HG03442 (cell line): ENCODE data around the gene ABCD1.
"Not testable (repeated sequence)": the region's sequence is repeated elsewhere in the genome, so short reads cannot be mapped to it uniquely, and the experiment has no call there.

Experiments used
- ATAC-seq: cut with Tn5 transposase; IDR thresholded peaks from one replicate; pipeline ENCODE4 v1.9.1; 2021; ENCODE audit warnings: mild to moderate bottlenecking, moderate library complexity; ENCODE audit not compliant: unreplicated experiment

Gene ABCD1

DNA sequence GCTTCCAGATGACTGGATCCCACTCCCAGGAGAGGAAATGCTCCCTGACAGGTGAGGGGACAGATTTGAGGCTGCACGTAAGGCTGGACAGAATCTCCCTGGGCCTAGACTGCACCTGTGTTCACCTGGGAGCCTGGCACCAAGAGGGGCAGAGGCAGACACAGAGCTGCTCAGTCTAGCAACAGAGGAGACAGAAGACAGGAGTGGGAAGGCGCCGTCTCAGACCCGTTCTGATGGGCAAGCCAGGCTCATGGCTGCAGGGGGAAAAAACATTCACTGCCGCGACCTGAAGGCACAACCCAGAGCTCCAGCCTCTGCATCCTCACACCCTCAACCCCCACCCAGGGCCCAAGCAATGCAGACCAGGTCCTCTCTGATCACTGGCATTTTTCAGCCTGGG lies 17.2 kb upstream of the ABCD1 start:
- ATAC-seq: no peak

DNA sequence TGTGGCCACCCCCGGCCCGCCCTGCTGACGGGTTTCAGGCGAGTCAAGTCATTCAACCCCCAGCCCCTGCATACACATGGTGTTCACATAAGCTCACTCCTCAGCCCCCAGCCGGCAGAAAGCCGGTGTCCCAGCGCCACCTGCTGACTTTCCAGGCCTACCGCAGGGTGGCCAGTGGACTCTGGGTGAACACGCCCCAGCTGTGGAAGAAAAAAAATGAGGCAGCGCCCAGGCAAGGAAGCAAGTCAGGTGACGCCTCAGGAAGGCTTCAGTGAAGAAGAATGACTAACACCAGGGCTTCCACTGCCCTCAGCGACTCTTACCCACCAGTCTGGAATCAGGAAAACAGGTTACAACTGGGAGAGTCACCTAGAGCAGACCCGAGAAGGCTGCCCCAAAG lies 16.2 kb upstream of the ABCD1 start:
- no peak for ATAC-seq

DNA sequence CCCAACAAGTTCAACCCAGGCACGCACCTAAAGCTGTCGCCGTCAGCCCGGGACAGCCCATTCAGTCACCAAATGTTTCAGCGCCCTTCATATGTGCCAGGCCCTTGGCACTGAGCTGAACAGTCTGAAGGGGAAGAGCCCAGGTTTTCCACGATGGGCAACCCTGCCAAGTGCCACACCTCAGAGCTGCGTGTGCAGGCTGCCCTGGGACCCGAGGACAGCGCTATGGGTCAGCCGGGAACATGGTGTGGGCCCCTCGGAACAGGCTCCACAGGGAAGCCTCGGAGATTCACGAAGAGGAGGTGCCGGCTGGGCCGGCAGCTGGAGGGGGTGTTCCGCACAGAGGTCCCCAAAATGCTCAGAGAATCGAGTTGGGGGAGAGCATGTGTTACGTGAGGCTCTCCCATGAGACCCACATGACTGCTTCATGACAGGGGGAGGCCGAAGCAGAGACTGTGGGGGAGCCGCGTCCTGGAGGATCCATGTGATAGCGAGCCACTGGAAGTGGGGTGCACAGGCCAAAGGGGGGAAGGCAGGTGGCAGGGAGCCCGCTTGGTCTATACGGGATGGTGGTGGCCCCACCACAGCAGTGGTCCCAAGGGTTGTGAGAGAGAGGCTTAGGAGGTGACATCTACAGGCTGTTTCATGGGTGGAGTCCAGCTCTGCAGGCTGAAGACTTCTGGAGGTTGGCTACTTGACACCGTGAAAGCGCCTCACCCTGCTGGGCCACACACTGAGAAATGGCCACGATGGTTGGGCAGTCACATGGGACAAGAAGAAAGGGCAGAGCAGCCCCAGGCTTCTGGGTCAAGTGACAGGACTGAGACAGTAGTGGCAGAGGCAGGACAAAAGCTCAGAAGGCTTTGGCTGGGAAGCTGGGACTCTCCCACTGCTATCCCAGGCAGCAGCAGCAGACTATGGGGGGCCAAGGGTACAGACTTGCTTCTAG lies 14.7 kb upstream of the ABCD1 start:
- no peak for ATAC-seq

DNA sequence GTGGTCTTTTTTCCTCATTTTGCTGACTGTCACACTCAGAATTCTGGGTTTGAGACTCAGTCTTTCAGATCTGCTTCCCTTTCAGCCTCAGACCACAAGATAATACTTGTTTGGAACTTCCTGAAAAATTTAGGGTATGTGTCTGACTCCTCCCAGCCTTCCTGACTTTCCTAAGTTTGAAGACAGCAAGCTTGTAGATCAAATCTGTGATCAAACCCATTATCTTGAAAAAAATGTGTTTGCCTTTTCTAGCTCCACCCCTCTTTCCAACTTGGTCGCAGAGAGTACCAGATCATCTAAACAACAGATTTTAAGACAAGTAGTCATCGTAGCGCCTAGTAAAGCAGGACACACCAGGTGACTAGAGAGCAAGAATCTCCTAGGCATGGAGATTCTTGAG lies 10.4 kb upstream of the ABCD1 start:
- no peak for ATAC-seq

DNA sequence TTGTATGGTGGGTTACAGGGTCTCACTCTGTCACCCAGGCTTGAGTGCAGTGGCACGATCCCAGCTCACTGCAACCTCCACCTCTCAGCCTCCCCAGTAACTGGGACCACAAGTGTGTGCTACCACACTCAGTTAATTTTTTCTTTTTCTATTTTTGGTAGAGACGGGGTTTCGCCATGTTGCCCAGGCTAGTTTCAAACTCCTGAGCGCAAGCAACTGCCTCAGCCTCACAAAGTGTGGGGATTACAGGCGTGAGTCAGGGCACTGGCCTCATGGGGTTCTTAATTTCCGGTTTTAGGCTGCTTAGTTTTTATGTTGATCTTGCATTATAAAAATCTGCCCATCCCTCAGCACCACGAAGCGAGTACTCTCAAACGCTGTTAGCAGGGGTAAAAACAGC lies 7.2 kb upstream of the ABCD1 start:
- no peak for ATAC-seq

DNA sequence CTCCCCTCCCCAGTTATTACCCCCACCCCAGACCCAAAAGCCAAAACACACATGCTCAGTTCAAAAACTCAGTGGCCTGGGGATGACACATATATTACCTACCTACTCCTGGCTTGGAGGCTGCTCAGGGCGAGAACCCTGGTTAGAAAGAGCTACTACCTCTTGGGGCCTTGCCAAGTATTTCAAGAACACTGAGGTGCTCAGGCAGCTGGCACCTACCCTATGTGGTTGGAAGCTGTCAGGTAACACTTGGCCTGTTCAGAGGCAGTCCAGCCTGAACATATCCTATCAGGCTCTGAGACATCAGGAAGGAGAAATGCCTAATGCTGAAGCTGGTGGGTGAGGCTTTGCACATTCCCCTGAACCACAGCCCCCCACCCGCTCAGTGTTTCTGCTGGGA lies 5.4 kb upstream of the ABCD1 start:
- ATAC-seq: no peak

DNA sequence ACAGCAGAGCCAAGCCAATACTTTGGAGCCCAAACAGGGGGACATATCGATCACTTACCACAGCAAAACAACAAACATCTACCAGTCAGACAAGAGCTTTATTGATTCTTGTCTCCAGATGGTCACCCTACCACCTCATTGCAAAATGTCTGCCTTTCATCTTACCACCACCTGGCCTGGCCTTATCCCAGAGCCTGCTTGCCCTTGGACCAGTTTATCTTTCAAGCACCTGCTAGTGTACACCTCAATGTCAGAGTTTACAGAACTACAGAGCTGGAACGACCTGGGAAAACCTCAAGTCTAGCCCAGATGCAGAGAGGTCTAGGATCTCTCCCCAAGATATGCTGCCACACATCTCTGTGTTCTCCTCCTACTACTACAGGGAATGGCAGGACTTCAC lies 5.0 kb upstream of the ABCD1 start:
- no peak for ATAC-seq

DNA sequence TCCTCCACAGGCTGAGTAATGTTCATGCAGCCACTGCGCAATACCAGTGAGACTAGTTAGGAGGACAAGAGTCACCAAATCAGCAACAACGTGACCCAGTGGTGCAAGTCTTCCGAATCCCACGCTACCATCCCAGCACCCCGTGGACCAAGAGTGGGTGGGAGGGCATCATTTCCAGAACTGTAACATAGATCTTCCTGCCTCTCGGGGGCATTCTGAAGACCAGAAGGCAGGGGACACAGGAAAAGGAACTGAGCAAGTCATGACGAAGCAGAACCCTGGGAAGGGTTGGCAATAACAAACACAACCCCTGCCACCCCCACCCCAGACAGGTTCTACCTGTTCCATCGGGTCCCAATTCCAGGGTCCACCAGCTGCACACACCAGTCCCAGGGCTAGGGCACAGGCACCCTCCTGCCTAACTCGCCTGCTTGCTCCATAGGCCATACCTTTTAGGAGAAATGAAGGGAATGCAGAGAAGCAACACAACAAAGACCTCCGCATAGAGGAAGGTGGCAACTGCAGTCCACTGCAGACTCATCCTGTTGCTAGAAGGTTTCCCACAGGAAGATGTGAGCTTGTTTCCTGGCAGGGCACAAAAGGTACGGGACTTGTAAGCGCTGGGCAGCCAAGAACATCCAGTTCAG lies 1.8 kb upstream of the ABCD1 start:
- no peak for ATAC-seq

DNA sequence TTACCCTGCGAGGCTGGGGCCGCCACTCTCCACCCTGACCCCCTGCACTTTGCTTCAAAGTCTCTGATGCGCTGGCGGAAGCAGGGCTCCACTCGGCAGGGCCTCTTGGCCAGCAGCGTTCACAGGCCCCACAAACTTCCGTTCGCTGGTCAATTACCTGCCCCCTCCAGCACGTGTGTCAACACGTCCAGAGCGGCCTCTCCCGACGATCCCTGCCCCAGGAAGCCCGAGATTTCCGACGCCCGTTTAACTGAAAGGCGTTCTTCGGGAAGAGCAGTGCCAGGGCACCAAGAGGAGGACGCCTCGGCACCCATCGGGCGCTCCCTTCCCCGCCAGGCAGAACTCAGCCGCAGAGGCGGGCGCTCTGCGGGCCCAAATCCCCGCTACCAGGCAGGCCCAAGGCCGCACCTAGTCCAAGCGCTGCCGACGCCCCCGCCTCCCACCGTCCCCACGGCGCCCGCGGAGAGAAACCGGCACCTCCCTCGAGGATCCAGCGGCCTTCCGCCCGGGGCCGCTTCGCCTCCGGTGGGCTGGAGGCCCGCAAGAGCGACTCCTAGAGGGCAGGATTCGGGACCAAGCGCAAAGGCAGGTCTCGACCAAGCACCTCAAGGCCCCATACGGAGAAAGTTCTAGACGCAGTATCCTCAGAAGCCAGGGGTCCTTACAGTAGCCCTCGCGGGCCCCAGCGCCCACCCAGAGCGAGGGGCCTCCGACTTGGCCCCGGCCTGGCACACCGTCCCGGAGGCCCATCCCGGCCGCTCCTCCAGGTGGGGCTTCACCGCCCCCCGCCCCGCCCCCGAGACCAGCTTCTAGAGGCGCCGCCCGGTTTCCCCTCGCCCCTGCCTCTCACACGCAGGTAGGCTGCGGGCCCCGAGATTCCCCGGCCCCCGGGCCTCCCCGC lies 1.1 kb upstream of the ABCD1 start:
- peak; percentile 28 for ATAC-seq

DNA sequence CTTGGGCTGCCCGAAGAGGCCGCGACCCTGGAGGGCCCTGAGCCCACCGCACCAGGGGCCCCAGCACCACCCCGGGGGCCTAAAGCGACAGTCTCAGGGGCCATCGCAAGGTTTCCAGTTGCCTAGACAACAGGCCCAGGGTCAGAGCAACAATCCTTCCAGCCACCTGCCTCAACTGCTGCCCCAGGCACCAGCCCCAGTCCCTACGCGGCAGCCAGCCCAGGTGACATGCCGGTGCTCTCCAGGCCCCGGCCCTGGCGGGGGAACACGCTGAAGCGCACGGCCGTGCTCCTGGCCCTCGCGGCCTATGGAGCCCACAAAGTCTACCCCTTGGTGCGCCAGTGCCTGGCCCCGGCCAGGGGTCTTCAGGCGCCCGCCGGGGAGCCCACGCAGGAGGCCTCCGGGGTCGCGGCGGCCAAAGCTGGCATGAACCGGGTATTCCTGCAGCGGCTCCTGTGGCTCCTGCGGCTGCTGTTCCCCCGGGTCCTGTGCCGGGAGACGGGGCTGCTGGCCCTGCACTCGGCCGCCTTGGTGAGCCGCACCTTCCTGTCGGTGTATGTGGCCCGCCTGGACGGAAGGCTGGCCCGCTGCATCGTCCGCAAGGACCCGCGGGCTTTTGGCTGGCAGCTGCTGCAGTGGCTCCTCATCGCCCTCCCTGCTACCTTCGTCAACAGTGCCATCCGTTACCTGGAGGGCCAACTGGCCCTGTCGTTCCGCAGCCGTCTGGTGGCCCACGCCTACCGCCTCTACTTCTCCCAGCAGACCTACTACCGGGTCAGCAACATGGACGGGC lies 579 bp downstream of the ABCD1 start:
- ATAC-seq: no peak

DNA sequence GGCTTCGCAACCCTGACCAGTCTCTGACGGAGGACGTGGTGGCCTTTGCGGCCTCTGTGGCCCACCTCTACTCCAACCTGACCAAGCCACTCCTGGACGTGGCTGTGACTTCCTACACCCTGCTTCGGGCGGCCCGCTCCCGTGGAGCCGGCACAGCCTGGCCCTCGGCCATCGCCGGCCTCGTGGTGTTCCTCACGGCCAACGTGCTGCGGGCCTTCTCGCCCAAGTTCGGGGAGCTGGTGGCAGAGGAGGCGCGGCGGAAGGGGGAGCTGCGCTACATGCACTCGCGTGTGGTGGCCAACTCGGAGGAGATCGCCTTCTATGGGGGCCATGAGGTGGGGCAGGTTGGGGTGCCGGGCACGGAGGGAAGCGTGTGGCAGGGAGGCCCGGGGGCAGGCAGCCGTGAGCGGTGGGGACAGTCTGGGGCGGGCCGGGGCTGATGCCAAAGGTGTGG lies 1.2 kb downstream of the ABCD1 start:
- no peak for ATAC-seq

DNA sequence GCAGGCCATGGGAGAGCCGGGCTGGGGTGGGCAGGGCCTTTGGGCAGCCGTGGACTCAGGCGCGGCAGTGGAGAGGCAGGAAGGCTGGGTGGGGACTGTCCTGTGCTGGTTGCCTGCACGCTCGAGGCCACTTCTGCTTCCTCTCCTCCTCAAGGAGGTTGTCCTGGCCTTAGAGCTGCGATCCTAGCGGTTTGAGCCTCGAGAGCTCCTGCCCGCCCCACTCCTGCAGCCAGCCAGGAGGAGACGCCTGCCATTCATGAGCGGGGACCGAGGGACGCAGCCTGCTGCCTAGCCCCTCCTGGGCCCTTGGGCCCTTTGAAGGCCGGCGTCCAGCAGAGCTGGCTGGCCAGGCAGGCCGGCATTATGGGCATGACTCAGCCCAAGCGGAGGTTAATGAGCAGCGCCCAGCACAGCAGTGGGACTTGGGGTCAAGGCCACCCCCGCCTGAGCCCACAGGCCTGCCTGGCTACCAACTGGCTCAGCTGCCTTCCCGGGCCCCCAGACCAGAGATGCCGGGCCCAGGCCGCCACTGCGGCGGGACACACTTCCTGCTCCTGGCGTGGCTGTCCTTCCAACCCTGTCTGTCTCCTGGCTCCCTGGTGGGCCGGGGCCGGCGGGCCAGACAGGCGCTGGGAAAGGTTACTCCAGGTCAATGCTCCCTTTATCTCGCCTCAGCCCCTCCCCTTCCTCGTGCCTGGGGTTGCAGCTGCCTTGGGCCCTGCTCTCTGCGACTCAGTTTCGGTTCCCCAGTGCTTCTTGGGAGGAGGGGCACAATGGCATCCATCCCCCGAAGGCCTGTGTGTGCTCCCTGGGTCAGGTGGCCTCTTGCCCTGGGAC lies 1.8 kb downstream of the ABCD1 start:
- ATAC-seq: peak; percentile 47

DNA sequence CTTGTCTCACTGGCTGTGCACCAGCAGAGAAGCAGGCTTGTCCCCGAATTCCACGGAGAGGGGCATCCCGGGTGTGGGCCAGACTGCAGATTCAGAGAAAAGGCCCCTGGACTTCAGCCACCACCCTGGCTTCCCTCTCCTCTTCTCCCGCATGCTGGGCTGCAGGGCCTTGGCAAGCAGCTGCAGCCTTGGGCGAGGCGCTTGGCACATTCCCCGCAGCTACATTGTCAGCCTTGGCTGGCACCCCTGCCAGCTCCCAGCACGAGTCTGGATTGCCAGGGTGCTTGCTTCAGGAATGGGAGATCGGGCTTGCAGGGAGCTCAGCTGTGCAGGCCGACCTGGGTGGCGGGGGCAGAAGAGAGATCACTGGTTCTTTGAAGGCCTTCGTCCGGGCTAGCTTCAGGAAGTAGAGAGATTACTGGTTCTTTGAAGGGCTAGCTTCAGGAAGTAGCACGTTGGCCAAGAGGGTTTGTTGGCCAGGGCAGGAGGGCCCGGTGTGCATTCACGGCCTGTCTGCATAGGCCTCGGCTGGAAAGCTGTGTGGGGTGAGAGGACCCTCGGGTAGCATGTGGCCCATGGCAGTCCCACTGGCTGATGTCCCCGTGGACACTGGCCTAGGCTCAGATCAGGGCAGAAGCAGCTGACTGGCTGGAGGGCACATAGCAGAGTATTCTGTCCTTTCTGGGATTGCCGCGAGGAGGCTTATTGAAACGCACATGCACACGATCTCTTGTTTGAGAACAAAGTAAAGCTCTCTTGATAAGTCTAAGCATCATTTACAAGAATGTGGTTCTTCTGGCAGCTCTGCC lies 2.7 kb downstream of the ABCD1 start:
- no peak for ATAC-seq

DNA sequence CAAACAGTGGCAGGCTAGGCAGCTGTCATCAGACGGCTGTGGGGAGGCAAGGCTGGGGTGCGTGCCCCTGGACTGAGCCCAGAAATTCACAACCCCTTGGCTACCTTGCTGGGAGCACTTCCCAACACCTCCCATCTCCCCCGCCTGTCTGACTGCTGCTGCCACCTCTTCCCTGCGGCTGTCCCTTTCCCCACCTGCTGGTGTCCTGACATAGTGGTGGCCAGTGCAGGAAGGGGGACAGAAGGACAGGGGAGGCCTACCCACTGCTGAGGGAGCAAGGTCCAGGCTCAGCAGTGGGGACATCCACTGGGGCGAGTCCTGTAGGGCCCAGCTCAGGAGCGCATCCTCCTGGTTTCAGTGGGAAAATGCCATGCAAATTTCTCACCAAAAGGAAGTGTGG lies 3.4 kb downstream of the ABCD1 start:
- ATAC-seq: no peak

DNA sequence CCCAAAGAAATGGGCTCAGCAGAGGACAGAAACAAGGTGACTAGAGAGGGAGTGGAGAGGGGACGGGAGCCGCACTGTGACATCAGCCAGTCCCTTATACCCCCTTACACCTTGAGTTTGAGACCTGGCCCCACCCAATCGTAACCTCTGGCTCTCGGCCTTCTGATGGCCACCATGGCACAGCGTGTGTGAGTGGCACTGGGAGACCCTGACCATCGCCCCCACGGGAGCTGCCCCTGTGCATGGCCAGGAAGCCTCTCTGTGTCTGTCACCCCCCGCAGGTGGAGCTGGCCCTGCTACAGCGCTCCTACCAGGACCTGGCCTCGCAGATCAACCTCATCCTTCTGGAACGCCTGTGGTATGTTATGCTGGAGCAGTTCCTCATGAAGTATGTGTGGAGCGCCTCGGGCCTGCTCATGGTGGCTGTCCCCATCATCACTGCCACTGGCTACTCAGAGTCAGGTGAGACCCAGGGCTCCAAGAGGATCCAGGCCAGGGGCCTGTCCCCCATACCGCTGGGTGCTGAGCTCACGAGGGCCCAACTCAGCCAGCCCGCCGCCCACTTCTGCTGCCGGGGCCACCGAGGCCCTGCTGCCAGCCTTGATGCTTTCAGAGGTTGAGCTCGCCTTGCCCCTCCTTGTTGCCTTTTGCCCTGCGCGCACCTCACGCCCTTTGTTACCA lies 4.4 kb downstream of the ABCD1 start:
- ATAC-seq: no peak

DNA sequence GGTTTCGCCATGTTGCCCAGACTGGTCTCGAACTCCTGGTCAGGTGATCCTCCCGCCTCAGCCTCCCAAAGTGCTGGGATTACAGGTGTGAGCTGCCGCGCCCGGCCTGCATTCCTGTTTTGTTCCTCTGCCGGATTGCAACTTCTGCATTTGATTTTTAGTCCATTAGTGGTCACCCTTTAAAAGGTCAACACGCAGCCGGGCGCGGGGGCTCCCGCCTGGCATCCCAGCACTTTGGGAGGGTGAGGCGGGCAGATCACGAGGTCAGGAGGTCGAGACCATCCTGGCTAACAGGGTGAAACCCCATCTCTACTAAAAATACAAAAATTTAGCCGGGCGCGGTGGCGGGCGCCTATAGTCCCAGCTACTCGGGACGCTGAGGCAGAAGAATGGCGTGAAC lies 5.5 kb downstream of the ABCD1 start:
- not testable (repeated sequence) for ATAC-seq

DNA sequence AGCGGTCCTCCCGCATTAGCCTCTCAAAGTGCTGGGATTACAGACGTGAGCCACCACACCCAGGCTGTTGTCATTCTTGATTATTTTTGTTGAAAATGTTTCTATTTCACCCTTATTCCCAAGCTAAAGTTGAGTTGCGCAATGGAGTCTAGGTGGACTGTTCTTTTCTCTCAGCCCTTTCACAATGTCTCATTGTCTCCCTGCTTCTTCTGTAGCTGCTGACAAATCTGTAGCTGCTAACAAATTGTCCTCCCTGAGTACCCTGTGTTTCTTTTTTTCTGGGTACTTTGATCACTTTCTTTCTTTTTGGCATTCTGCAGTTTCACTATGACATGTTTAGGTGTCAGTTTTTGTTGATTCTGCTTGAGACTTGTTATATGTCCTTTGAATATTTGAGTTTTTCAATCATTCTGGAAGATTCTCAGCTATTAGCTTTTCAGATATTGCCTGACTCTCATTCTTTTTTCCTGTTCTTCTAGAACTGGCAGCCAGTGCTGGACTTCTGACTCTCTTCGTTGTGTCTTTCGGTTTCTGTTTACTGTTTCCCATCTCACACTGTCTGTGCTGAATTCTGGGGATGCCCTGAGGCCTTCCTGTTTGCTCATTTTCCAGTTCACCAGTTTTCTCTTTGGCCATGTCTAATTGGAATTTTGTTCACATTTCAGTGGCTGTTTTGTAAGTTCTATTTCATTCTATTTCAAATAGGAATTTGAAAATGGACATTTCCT lies 6.6 kb downstream of the ABCD1 start:
- no peak for ATAC-seq

DNA sequence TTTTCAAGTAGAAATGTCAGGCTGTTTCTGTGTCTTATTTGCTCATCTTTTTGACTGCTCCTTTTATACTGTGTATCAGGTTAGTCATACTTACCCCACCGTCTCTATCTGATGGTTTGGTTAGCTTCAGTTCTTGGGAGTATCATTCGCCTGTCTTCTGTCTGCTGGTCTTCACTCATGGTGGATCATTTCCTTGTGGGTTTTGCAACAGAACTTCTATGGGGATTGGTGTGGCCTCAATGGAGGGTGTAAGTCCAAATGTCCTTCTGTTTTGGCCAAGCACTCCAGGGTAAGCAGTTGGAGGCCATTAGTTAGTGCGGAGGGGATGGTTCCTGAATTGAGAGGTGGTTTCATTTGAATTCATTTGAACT lies 7.2 kb downstream of the ABCD1 start:
- ATAC-seq: no peak
